GM23248 (cell line): ENCODE results near the gene CREB3L2.

Experiments
- EZH2 ChIP-seq: fragments of 200-600 bp; sonication (generic); IDR thresholded peaks from 2 replicates; pipeline ENCODE4 v1.6.1; 2018; ENCODE audit warnings: antibody characterized with exemption, mild to moderate bottlenecking; ENCODE audit not compliant: insufficient read depth, poor library complexity, severe bottlenecking
- EZH2phosphoT487 ChIP-seq: fragments of 200-600 bp; sonication (generic); IDR thresholded peaks from 2 replicates; pipeline ENCODE4 v1.6.1; 2018; ENCODE audit warnings: antibody characterized with exemption, moderate library complexity, mild to moderate bottlenecking, low read depth; ENCODE audit not compliant: insufficient read depth

DNA sequence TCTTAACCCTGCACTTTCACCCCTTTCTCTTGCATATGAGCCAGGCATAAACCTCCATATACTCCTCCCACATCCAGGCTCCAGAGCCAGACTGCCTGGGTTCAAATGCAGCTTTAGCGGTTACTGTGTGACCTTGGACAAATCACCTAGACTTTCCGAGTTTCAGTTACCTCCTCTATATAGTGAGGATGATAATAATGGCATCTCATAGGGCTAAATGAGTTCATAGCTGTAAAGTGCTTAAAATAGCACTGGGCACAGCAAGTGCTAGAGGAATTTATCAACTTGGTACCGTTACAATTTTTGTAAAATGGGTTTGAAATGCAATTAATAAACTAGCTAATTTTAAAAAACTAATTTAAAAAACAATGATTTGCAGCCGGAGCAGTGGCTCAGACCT, 101.7 kb downstream of the CREB3L2 start:
- TF ChIP-seq EZH2: no peak
- no peak for TF ChIP-seq EZH2phosphoT487
